Activated CD8-positive, alpha-beta memory T cell treated with anti-CD3 and anti-CD28 coated beads, Interleukin-2, amount 50 U/mL, for 24 hours (primary cell): ENCODE data around the gene UAP1.
"Not testable (repeated sequence)": the region's sequence is repeated elsewhere in the genome, so short reads cannot be mapped to it uniquely, and the experiment has no call there.

Source experiments
- DNase-seq: peaks from one replicate; pipeline ENCODE4 v3.0.0-alpha.2; 2020; ENCODE audit errors: extremely low read depth

The UAP1 gene

GRCh38 chr1:162565460-162565859 lies 3.9 kb downstream of the UAP1 start:
- no peak for DNase-seq

GRCh38 chr1:162566870-162567269 lies 5.3 kb downstream of the UAP1 start:
- DNase-seq: no peak

DNA sequence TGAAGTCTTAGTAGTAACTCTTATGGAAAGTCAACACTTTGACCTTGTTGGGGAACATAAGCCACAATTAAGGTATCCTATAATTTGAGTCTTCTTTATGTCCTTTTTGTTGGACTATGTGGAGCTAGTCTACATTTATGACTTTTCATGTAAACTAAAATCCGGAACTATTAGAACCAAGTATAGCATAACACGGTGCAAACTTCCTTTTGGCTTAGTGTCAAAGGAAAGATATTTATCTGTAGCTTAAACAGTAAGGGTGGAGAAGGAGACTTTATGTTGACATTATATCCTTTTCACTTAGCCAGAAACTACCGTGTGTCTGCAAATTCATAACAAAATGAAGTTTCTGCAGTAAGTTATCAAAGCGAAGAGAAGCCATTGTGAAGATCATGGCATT lies 7.3 kb downstream of the UAP1 start:
- DNase-seq: no peak

DNA sequence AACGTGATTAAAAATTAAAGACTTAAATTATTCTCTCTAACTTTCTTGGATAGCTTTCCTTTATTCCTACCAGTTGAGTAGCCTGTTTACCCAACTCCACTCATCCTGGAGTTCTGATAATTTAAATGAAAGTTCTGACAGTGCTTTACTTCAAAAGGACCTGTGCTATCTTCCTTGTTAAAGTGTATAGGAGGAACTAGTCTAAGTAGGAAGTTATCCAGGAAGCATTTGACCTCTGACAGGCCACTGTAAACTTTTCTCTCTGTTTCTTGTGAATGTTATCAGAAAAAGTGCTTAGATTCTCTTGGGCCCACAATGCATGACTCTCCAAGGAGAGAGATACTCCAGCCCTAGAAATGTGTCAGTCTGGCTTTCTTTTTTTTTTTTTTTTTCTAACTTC lies 9.2 kb downstream of the UAP1 start:
- no peak for DNase-seq

DNA sequence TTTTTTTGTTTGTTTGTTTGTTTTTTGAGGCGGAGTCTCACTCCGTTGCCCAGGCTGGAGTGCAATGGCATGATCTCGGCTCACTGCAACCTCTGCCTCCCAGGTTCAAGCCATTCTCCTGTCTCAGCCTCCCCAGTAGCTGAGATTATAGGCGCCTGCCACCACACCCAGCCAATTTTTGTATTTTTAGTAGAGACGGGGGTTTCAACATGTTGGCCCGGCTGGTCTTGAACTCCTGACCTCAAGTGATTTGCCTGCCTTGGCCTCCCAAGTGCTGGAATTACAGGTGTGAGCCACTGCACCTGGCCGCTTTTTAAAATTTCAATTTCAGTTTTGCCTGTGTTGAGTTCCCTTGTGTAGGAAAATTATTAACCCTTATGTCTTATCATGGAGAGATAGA lies 9.6 kb downstream of the UAP1 start:
- not testable (repeated sequence) for DNase-seq

DNA sequence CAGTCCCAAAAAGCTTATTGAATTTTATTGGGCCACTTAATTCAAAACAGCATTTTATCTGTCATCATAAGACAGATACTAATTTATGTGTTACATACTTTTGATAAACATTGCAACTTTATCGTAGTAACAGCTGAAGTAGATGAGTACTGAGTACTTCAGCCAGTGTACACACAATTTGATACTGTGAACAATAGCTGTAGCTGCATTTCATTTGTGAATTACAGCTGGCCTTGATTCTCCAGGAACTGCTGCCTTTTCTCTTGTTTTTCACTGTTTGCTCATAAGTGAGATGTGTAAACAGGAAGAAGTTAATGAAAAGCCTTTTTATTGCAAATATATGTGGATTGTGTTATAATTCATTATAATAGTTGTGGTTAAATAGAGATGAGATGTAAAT lies 10.2 kb downstream of the UAP1 start:
- DNase-seq: no peak

GRCh38 chr1:162573136-162573535 lies 11.6 kb downstream of the UAP1 start:
- no peak for DNase-seq

DNA sequence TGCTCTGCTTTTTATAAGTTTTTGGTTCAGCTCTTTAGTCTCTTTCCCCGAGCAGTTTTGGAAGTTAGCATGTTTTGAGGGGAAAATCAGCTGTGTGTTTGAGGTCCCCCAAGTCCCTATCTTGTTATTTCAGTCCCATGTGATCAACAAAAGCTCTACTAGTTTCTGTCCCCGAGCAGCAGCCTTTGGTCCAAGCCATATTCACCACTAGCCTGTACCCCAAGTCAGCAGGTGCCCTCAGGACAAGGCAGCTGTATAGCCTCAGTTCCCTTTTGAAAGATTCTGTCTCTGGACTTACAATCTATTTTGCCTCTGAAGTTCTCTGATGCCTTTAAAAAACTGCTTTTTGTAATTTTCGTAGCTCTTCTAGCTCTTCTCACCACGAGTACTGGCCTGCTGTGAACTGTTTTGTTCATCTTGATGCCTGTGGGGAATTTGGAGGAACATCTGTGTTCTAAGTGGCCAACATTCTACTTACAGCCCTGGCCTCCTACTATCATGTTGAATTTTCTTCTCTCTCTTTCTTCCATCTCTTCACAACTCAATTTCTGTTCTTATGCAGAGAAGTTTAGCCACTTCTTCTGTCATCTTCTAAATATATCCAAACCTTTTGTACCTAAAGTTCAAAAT lies 16.7 kb downstream of the UAP1 start:
- no peak for DNase-seq

DNA sequence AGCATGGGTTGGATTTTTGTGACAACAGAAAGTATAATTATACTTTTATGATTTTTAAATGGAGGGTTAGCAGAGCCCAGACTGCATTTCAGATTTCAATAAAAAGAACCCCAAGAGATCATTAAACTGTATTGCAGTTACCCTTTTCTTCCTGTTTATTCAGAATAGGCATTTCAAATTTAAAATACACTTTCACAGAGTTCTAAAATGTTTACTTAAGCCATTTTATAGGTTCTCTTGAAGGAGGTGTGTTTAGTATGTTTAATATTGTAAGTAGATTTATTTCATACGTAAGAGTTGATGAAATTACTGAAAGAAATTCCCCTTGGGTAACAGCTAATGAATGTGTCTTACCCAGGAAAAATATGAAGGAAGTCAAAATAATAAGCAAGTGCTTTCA lies 17.4 kb downstream of the UAP1 start:
- no peak for DNase-seq

DNA sequence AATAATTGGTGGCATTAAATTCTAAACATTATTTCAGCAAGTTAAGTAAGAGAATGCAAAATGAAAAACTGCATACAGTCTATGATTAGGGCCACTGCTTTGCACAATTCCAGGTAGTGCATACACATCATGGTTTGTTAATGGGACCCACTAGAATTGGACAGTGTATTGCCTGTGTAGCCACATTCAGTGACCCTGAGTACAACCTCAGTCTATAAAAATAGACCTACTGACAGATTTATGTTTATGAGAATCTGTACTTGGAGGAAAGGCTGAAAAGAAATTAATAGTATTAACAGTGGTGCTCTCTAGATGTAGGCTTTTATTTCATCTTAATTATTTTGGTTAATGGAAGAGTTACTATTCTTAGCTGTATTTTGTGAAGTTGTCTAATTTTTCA lies 18.8 kb downstream of the UAP1 start:
- DNase-seq: no peak

DNA sequence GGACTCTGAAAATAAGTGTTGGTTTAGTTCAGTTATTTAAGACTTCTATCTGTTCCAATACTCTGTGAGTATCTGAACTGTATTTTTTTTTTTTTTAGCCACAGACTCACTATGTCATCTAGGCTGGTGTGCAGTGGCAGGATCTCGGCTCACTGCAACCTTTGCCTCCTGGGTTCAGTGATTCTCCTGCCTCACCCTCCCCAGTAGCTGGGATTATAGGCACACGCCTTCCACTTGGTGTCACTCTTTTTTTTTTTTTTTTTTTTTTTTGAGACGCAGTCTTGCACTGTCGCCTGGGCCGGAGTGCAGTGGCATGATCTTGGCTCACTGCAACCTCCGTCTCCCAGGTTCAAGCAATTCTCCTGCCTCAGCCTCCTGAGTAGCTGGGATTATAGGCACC lies 21.4 kb downstream of the UAP1 start:
- not testable (repeated sequence) for DNase-seq

GRCh38 chr1:162585101-162585500 lies 23.6 kb downstream of the UAP1 start:
- DNase-seq: not testable (repeated sequence)

DNA sequence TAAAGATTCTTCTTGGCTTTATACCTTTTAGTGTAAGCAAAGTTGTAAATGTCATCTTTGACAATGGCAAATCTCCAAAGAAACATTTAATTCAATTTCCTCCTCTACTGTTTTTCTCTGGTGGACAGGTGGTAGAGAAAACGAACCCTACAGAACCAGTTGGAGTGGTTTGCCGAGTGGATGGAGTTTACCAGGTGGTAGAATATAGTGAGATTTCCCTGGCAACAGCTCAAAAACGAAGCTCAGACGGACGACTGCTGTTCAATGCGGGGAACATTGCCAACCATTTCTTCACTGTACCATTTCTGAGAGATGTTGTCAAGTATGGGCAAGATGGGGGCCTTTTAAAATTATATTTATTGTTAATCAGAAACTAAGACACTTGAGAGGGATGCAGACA lies 25.8 kb downstream of the UAP1 start:
- DNase-seq: no peak

- no peak for DNase-seq
Observed at GRCh38 chr1:162587761-162588260, 26.3 kb downstream of the UAP1 start.

GRCh38 chr1:162590101-162590500 lies 28.6 kb downstream of the UAP1 start:
- DNase-seq: no peak

DNA sequence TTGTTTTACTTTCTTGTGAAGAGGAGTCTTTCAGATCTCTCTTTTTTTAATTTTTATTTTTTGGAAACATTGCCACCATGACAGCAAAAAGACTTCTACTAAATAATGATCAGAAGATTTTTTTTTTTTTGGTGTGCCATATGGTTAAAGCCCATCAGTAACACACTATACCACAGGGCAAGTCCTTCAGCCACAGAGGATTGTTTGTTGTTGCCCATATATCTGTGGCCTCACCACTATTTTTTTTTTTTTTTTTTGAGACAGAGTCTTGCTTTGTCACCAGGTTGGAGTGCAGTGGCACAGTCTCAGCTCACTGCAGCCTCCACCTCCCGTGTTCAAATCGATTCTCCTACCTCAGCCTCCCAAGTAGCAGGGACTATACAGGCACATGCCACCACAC lies 29.2 kb downstream of the UAP1 start:
- no peak for DNase-seq

DNA sequence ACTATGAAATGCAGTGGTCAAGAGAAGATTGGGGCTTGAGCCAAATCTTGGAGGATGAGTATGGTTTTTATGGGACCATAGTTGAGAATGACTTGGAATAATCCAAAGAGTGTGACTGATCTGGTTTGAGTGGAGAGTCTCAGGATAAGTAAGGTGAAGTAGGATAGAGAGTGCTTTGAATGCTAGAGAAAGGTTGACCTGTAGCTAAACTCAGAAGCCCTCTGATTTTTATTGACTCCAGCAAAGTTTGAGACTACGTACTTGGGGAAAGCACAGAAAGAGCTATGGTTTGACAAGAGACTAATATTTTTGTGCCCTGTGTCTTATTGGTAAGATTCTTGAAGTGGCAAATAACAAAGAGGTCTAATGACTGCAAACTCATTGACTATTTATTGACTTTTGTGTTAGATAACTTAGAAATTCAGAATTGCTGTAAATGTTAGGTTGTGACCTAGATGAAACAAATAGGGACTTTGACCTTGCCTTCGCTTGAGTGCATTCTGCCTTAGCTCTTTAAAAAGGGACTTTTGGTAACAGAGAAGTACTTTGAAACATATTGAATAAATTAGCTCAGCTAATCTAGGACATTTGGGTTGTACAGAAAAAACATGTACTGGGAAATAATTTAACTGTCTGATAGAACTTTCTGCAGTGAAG lies 35.1 kb downstream of the UAP1 start:
- no peak for DNase-seq

- DNase-seq: no peak
Observed at GRCh38 chr1:162599451-162599850, 37.9 kb downstream of the UAP1 start.

- DNase-seq: not testable (repeated sequence)
Observed at GRCh38 chr1:162603117-162603516, 41.6 kb downstream of the UAP1 start.

- DNase-seq: no peak
Observed at GRCh38 chr1:162605225-162605927, 43.9 kb downstream of the UAP1 start.

GRCh38 chr1:162609306-162609705 lies 47.8 kb downstream of the UAP1 start:
- DNase-seq: no peak

DNA sequence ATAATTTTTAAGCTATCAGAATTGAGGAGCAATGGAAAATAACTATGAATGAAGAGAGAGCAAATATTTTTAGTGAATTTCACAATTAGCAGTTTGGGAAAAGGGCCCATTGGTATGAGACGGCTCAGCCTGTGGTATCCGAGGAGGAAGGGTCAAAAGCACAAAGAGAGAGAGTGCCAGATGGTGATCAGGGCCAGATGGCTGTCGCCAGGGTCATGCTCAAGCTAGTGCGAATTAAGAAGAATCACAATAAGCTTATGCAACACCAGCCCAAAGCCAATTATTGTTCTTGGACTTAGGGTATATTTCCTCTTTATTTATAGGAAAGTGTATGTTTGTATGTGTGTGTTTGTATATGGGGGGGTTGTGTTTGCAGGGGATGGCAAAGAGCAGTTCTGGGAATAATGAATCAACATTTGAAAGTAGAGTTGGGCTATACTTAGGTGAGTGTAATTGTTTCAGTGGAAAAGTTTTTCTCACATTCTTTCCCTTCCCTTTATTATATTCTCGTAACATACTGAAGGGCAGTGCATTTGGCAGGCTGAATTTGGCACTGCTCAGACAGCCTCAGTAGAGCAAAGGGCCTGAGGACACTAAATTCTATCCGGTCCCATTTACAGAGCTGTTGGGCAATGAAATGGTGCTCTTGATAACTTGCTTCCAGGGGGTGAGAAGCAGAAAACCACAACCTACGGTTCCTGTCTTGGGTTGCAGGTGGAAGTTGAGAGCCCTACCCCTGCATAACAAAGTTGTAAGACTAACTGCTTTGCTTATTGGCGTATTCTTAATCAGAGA lies 51.3 kb downstream of the UAP1 start:
- DNase-seq: no peak
